ENCODE results near the gene TBC1D9.

Gene TBC1D9

DNA sequence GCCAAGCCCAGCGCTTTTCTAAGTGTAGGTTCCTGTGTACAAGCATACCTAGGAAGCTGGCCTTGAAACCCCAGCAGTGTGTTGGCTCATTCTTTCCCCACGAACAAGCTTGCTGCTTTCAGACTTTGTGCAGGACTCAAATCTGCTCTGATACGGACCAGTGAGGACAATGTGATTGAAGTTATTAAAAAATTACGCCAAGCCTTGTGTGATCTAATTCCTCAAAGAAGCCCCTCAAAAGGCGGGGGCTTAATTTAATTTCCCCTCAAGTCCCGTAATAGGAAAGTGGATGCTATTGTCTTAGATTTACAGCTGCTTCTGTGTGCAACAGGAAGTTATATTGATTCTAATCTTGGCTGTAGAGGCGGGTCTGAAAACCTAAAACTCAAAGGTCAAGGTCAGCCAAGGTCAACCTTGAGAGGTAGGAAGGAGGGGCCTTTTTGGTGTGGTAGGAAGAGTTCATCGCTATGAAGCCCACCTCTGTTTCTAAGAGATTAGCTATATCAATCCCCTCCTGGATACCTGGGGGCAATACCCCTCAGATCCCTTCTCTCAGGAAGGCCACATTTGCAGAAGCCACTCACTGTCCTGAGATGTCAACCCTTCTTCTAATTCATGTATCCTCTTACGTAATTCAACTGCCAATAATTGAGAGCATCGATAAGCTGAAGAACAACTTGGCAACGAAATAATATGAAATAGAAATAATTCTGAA, 45.1 kb downstream of the TBC1D9 start:
- no peak overlapping the region for H3K4me3 ChIP-seq (ENCODE audit: low read depth, low read length)

DNA sequence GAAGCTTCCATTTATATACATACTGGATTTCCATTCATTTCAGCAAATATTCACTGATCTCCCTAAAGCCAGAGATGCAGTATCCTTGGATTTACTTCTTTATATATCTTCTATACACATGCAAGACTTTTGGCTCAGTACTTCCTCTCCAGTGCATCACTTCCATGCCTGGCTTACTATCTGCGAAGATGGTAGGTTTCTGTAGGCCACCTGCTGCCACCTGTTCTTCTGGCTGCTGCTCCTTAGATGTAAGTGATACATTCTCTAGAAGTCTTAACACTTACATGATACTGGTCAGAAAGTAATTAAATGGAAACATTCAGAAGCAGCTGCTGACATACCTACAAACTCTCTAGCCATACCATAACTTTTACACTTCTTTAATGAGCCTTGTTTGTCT, 48.9 kb downstream of the TBC1D9 start:
- TF ChIP-seq, protein P1, sequence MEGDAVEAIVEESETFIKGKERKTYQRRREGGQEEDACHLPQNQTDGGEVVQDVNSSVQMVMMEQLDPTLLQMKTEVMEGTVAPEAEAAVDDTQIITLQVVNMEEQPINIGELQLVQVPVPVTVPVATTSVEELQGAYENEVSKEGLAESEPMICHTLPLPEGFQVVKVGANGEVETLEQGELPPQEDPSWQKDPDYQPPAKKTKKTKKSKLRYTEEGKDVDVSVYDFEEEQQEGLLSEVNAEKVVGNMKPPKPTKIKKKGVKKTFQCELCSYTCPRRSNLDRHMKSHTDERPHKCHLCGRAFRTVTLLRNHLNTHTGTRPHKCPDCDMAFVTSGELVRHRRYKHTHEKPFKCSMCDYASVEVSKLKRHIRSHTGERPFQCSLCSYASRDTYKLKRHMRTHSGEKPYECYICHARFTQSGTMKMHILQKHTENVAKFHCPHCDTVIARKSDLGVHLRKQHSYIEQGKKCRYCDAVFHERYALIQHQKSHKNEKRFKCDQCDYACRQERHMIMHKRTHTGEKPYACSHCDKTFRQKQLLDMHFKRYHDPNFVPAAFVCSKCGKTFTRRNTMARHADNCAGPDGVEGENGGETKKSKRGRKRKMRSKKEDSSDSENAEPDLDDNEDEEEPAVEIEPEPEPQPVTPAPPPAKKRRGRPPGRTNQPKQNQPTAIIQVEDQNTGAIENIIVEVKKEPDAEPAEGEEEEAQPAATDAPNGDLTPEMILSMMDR (IDR thresholded peaks at IDR 0.05; ENCODE audit: low read depth, low read length), result no peak
- no peak overlapping the region for H3K4me3 ChIP-seq (ENCODE audit: low read depth, low read length)

More for the DNA sequence above, 45.1 kb downstream of the TBC1D9 start:
- TF ChIP-seq, protein P1 (IDR thresholded peaks at IDR 0.05; ENCODE audit: low read depth, low read length), result no peak

- TF ChIP-seq, protein P1 (IDR thresholded peaks at IDR 0.05; ENCODE audit: low read depth, low read length), result no peak
Measured at GRCh38 chr4:140706665-140707064, 49.5 kb downstream of the TBC1D9 start.

GRCh38 chr4:140706276-140706625, 49.9 kb downstream of the TBC1D9 start:
- TF ChIP-seq, protein P1 (IDR thresholded peaks at IDR 0.05; ENCODE audit: low read depth, low read length), result no peak
- H3K4me3 ChIP-seq (ENCODE audit: low read depth, low read length), result no peak overlapping the region

More at GRCh38 chr4:140706665-140707064, 49.5 kb downstream of the TBC1D9 start:
- no peak overlapping the region for H3K4me3 ChIP-seq (ENCODE audit: low read depth, low read length)

DNA sequence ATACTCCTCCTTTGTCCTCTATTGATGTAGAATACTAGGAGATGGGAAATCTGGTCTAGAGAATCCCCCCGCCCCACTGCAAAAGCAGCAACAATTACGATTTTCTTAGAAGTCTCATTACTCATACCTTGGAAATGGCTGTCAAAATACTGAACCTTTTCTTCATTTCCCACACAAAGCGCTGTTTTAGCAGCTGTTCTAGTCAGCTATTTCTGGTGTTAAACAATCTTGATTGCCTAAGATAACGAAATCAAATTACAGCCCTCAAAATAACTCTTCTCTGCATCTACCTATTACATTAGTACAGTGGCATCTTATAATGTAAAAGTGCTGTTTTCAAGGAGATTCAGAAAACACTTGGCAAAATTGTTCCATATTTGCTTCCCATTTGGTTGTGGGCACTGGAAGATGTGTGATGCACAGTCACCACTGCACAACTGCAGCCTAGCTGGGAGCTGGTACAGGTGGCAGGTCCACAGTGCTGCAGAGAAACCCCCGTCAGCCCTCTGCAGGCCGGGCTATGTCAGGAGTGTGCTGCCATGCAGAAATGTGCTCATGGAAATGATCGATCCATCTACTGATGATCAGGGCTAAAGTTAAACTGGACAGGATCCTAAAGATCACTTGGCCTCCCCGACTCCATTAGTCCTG, 50.4 kb downstream of the TBC1D9 start:
- TF ChIP-seq, protein P1 (IDR thresholded peaks at IDR 0.05; ENCODE audit: low read depth, low read length), result no peak
- no peak overlapping the region for H3K4me3 ChIP-seq (ENCODE audit: low read depth, low read length)

DNA sequence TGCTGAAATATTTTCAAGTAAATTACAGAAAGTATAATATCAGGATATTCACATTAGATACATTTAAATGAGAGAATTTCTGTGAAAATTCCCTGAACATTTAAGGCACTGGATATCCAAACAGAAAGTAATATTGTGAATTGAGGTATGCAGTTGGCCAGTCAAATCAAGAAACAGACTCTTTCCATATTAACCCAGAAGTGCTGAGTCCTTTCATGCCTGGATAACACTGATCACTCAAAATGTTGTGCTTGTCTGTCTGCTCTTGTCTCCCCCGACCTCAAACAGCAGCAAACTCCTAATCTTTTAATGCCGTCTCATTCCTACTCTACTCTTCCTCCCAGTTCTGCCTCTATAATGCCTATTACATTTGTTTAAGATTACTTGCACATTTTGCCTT, 51.2 kb downstream of the TBC1D9 start:
- TF ChIP-seq, protein P1 (IDR thresholded peaks at IDR 0.05; ENCODE audit: low read depth, low read length), result no peak
- H3K4me3 ChIP-seq (ENCODE audit: low read depth, low read length), result no peak overlapping the region

DNA sequence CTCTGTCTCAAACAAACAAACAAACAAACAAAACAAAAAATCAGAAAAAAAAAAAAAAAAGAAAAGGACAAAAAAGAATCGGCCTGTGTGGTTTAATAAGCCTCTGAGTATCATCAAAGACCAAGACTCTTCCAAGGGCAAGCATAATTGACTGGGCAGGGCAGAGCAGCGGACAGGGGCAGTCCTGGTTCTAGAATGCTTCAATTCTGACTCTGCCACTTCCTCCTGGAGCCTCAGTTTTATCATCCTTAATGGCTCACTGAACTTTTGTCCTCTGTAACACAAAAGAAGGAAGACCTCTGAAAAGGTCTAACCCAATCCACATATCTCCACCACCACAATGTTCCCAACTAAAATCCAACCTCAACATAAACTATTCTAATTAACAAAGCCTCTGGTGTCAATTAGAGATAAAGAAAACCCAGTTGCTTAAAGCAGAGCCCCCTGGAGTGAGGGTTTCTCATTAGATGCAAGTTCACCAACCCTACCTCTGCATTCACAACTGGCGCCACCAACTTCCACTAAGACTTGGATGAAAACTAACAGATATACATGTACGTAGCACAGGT, 51.7 kb downstream of the TBC1D9 start:
- no peak overlapping the region for H3K4me3 ChIP-seq (ENCODE audit: low read depth, low read length)
- TF ChIP-seq, protein P1 (IDR thresholded peaks at IDR 0.05; ENCODE audit: low read depth, low read length), result no peak

Data from WI38 (cell line).